BJ (cell line): ENCODE measurements around the gene SAP30BP. TPM values are rescaled to one million over a fixed set of nuclear protein-coding genes. Genes with fewer than 3 reads are reported as not detected.

ENCODE experiments used
- CTCF ChIA-PET: fragments of 350-600 bp; formaldehyde crosslinking; extraction: SDS; loops from one replicate; lab custom pipeline; 2021; ENCODE audit warnings: antibody characterized with exemption, inconsistent platforms; lab: Yijun Ruan, JAX
- POLR2A ChIA-PET: fragments of 300-600 bp; sonication (Branson Sonifier 250); formaldehyde crosslinking; extraction: SDS; loops from one replicate; lab custom pipeline; 2021; ENCODE audit warnings: antibody characterized with exemption; lab: Charles Lee
- DNase-seq: peaks from one replicate; pipeline ENCODE4 v3.0.0-alpha.2; 2011; ENCODE audit warnings: low read depth
- H3K27me3 ChIP-seq: 2 replicates; pipeline ENCODE4 v1.6.0; 2011; ENCODE audit warnings: low read length; ENCODE audit not compliant: control insufficient read depth, insufficient read depth
- H3K36me3 ChIP-seq: 2 replicates; pipeline ENCODE4 v1.5.1; 2011; ENCODE audit warnings: low read length; ENCODE audit not compliant: control insufficient read depth, insufficient read depth
- H3K4me3 ChIP-seq: 2 replicates; pipeline ENCODE4 v1.5.1; 2011; ENCODE audit warnings: low read depth, mild to moderate bottlenecking, control low read depth, low read length
- polyA plus RNA-seq: library from polyadenylated mRNA; depleted of rRNA; stranded (reverse); fragments of >200 nt; gene quantifications from 2 replicates; pipeline ENCODE4 v1.2.3, GENCODE V29; 2011
- TF ChIP-seq, protein P1 (sequence below): IDR thresholded peaks from 2 replicates; pipeline ENCODE4 v1.5.1; 2011; ENCODE audit warnings: low read depth, mild to moderate bottlenecking, control low read depth, inconsistent platforms, low read length, moderate library complexity; ENCODE audit not compliant: insufficient read depth

The SAP30BP gene
- polyA plus RNA-seq, 1 experiment: 84.8 TPM

DNA sequence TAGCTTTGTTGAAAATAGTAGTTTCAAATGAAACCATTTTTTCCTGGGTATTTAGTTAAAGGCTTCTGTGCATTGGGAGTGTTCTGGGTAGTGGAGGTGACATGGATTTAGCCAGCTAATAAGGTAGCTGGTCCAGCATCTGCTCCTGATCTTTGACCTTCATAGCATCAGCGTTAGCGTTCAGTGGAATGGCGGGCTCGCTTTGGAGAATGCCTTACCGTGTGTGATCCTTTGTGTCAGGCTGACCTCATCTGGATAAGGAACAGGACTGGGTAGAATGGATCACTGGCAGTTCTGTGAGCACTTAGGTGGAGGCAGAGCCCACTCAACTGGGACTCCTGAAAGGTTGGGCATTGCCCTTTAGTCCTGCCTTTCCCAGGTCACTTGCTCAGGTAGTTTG, 3.7 kb downstream of the SAP30BP start:
- CTCF ChIA-PET: interaction anchor here (0.6 to 19.7 kb wide), 9 partner anchors 9 to 202 kb away, joined by 3 to 607 read pairs (median 4); partner anchors contain the start of gene SMIM5
- POLR2A ChIA-PET: no interaction called here
- Histone ChIP-seq H3K27me3 (no peaks in the 10 kb centered on the region), H3K4me3 (no peak overlapping the region), H3K36me3 (peaks cover 18% of the 10 kb centered on the region)
- TF ChIP-seq, protein P1, sequence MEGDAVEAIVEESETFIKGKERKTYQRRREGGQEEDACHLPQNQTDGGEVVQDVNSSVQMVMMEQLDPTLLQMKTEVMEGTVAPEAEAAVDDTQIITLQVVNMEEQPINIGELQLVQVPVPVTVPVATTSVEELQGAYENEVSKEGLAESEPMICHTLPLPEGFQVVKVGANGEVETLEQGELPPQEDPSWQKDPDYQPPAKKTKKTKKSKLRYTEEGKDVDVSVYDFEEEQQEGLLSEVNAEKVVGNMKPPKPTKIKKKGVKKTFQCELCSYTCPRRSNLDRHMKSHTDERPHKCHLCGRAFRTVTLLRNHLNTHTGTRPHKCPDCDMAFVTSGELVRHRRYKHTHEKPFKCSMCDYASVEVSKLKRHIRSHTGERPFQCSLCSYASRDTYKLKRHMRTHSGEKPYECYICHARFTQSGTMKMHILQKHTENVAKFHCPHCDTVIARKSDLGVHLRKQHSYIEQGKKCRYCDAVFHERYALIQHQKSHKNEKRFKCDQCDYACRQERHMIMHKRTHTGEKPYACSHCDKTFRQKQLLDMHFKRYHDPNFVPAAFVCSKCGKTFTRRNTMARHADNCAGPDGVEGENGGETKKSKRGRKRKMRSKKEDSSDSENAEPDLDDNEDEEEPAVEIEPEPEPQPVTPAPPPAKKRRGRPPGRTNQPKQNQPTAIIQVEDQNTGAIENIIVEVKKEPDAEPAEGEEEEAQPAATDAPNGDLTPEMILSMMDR: no peak
- no peak for DNase-seq

- H3K4me3 ChIP-seq: no peak overlapping the region
- TF ChIP-seq, protein P1: no peak
- ChIA-PET CTCF (interaction anchor here (0.7 to 19.7 kb wide), 6 partner anchors 8 to 77 kb away, joined by 3 to 607 read pairs (median 6); partner anchors contain the start of gene SMIM5), POLR2A (no interaction called here)
- DNase-seq: no peak
- H3K27me3 ChIP-seq: no peaks in the 10 kb centered on the region
- peaks cover 18% of the 10 kb centered on the region for H3K36me3 ChIP-seq
These were observed 4.9 kb downstream of the SAP30BP start for GRCh38 chr17:75672011-75672410.

GRCh38 chr17:75673487-75673886, 6.3 kb downstream of the SAP30BP start:
- POLR2A ChIA-PET: no interaction called here
- no peak overlapping the region for H3K4me3 ChIP-seq
- H3K36me3 ChIP-seq: peaks cover 20% of the 10 kb centered on the region
- H3K27me3 ChIP-seq: no peaks in the 10 kb centered on the region
- CTCF ChIA-PET: interaction anchor here (1.6 to 19.7 kb wide), 4 partner anchors 20 to 76 kb away, joined by 4 to 607 read pairs (median 10); partner anchors contain the start of gene SMIM5
- no peak for DNase-seq
- TF ChIP-seq, protein P1: no peak

DNA sequence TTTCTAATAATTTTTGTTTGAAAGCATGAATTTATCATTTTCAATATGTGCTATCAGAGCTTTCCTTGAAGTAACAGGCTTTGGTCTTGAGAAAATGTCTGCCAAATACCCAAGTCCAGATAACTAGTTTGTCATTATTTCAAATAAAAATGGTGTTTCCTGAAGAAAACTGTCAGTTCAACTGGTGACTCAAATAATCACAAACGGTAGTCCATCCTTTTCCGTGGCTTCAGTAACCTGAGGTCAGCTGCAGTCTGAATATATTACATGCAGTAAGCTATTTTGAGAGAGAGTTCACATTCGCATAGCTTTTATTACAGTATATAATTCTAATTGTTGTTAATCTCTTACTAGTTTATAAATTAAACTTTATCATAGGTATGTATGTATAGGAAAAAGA, 9.3 kb downstream of the SAP30BP start:
- ChIA-PET POLR2A (no interaction called here), CTCF (interaction anchor here (1.1 to 19.7 kb wide), 4 partner anchors 18 to 73 kb away, joined by 3 to 607 read pairs (median 4); partner anchors contain the start of gene SMIM5)
- Histone ChIP-seq H3K4me3 (no peak overlapping the region), H3K27me3 (no peaks in the 10 kb centered on the region), H3K36me3 (peaks cover 15% of the 10 kb centered on the region)
- no peak for DNase-seq
- TF ChIP-seq, protein P1: no peak

DNA sequence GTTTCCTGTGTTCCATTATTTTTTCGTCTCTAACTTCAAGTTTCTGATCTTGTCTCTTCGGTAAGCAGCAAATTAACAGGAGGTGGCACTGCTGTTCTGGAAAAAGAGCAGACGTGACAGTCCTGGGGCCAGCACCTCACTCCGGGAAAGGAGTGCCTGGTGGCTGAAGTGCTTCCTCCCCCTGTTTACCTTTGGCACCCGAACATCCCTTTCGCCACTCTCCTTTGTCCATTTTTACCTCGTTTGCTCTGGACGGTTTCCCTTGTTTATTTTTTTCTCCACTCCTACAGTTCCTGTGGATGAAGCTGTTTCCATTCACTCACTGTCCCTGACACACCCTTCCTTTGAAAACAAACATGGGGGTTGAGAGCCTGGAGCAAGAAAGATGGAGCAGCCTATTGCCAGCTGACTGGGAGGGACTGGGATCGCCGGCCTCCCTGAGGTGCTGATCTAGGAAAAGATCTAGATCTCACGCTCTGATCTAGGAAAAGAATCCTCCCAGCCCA, 12.6 kb downstream of the SAP30BP start:
- POLR2A ChIA-PET: interaction anchor here (0.7 kb wide), 1 partner anchor 16 kb away, joined by 3 read pairs; no protein-coding TSS in a partner anchor
- H3K4me3 ChIP-seq: no peak overlapping the region
- CTCF ChIA-PET: interaction anchor here (0.6 to 19.7 kb wide), 16 partner anchors 9 to 84 kb away, joined by 3 to 607 read pairs (median 4); partner anchors contain the start of gene SMIM5
- H3K27me3 ChIP-seq: no peaks in the 10 kb centered on the region
- peak; percentile 51 for DNase-seq
- TF ChIP-seq, protein P1: peak; percentile 34; the same call in 1 of the 2 replicates
- peaks cover 4% of the 10 kb centered on the region for H3K36me3 ChIP-seq
